Natural killer cell treated with Interleukin-12 subunit alpha and Interleukin-12 subunit beta and Interleukin-15 and Interleukin-18, amount 100 ng/mL, for 72 hours (primary cell): ENCODE measurements around the gene FCHSD2. TPM values are rescaled to one million over a fixed set of nuclear protein-coding genes. Genes with fewer than 3 reads are reported as not detected.
A peak's percentile ranks its signal among the peaks of the same experiment; 100 is the strongest.
"Not testable (repeated sequence)": the region's sequence is repeated elsewhere in the genome, so short reads cannot be mapped to it uniquely, and the experiment has no call there.

ENCODE experiments used
- ATAC-seq, 2 donors: fragments of 150-1000 bp; cut with Tn5 transposase in 1 of 2; sonication (Bioruptor Pico), chemical (Tn5 transposase) in 1 of 2; 2 replicates each; pipeline ENCODE4 v1.10.0; 2021
- DNase-seq: peaks from one replicate; pipeline ENCODE4 v3.0.0; 2022; ENCODE audit warnings: low spot score
- H3K27ac Mint-ChIP-seq, 2 donors: 1 replicate in 1 of 2; 2 replicates in 1 of 2; pipeline ENCODE4 v1.8.0; 2022; ENCODE audit warnings: mixed read lengths in 2 of 2, mild to moderate bottlenecking in 1 of 2, moderate library complexity in 1 of 2
- H3K27me3 Mint-ChIP-seq, 2 donors: 1 replicate in 1 of 2; 2 replicates in 1 of 2; pipeline ENCODE4 v1.8.0; 2022; ENCODE audit warnings: mixed read lengths in 2 of 2
- H3K36me3 Mint-ChIP-seq: one replicate; pipeline ENCODE4 v1.8.0; 2022; ENCODE audit warnings: mixed read lengths
- H3K4me1 Mint-ChIP-seq, 2 donors: 1 replicate in 1 of 2; 2 replicates in 1 of 2; pipeline ENCODE4 v1.8.0; 2022; ENCODE audit warnings: low read depth in 2 of 2, mixed read lengths in 2 of 2, mild to moderate bottlenecking in 1 of 2
- H3K4me3 Mint-ChIP-seq: one replicate; pipeline ENCODE4 v1.8.0; 2022; ENCODE audit warnings: mixed read lengths
- H3K9me3 Mint-ChIP-seq: 2 replicates; pipeline ENCODE4 v1.8.0; 2022; ENCODE audit warnings: mixed read lengths
- total RNA-seq, 2 donors: library from RNA; stranded (reverse); gene quantifications; one replicate each; pipeline ENCODE4 v1.2.3, GENCODE V29; 2022

The FCHSD2 gene
- total RNA-seq, 2 donors from 2014 or later, result 58.8 to 77.3 TPM

DNA sequence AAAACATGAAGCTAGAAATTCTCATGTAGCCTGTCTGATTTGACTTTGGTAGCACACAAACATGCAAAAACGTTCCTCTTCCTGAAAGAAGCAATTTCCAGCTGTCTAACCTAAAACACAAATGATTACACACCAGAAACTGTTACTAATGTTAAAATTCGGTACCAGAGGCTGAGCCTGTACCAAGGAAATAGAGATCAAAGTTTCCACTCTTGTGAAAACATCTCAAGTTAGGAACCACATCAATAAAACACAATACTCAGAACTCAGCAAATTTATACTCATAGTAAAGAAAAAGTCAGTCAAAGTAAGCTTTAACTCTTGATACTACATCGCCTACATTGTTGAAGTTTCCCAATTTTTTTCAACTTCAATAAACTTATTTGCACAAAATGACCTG lies 107.8 kb downstream of the FCHSD2 start:
- peak in 1 of 2 donors; percentile 68 for ATAC-seq
- no peaks in the 10 kb centered on the region for H3K27me3 Mint-ChIP-seq
- H3K4me1 Mint-ChIP-seq, result peaks cover 17 to 25% of the 10 kb centered on the region in 2 donors
- DNase-seq, result no peak
- no peaks in the 10 kb centered on the region for H3K9me3 Mint-ChIP-seq
- peaks cover 11% of the 10 kb centered on the region for H3K36me3 Mint-ChIP-seq
- peak overlapping the region; percentile 49 for H3K4me3 Mint-ChIP-seq
- H3K27ac Mint-ChIP-seq, result peak overlapping the region; percentile 41 to 74

DNA sequence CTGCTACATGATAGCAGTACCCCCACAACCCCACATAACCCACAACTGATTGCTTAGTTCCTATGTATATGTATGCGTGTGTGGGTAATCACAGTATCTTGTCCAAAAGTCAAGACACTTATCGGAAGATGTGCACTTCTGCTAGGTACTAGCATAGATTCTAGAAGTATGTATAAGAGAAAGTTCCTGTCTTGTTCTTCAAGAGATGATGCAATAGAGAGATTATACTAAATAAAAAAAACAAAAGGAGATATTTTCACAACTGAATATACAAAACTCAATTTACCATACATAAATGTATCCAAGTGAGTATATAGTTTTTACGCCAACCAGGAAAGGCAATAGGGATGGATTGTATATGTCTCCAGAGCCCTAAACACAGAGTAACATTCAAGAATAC lies 112.0 kb downstream of the FCHSD2 start:
- H3K27me3 Mint-ChIP-seq, result no peaks in the 10 kb centered on the region
- DNase-seq (no peak), ATAC-seq (no peak)
- H3K4me3 Mint-ChIP-seq, result peak overlapping the region; percentile 30
- peaks cover 10% of the 10 kb centered on the region for H3K9me3 Mint-ChIP-seq
- H3K4me1 Mint-ChIP-seq, result peaks cover 35 to 45% of the 10 kb centered on the region in 2 donors
- H3K36me3 Mint-ChIP-seq, result peaks cover 22% of the 10 kb centered on the region
- peak overlapping the region in 1 of 2 donors; percentile 68 for H3K27ac Mint-ChIP-seq

DNA sequence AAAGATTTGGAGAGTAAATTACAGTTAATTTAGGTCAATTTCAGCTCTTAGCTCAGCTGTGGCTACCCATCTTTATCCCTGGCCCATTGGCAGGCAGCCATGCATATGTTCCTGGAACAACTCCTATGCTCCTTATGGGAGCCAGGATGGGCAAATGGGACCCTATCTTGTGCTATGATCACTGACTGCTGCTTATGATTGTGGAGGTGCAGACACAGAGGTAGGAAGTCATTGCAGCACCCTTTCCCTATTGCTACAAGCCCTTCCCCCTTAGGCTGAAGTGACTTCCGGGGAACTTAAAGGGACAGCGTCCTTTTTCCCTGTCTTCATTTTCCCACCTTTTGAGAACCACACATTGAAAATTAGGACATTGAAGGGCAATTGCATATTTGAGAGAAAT lies 112.7 kb downstream of the FCHSD2 start:
- Mint-ChIP-seq H3K4me3 (peak overlapping the region; percentile 30), H3K27me3 (no peaks in the 10 kb centered on the region), H3K9me3 (peaks cover 12% of the 10 kb centered on the region), H3K27ac (peak overlapping the region; percentile 23 to 68), H3K36me3 (peaks cover 29% of the 10 kb centered on the region), H3K4me1 (peaks cover 32 to 42% of the 10 kb centered on the region in 2 donors)
- ATAC-seq (no peak), DNase-seq (no peak)

DNA sequence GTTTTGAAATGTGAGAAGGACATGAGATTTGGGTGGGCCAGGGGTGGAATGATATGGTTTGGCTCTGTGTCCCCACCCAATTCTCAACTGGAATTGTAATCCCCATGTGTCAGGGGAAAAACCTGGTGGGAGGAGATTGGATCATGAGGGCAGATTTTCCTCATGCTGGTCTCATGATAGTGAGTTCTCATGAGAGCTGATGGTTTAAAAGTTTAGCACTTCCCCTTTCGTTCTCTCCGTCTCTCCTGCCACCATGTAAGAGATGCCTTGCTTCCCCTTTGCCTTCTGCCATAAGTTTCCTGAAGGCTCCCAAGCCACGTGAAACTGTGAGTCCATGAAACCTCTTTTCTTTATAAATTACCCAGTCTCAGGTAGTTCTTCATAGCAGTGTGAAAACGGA lies 113.5 kb downstream of the FCHSD2 start:
- no peak for ATAC-seq
- peak overlapping the region; percentile 30 for H3K4me3 Mint-ChIP-seq
- peaks cover 17% of the 10 kb centered on the region for H3K9me3 Mint-ChIP-seq
- no peaks in the 10 kb centered on the region for H3K27me3 Mint-ChIP-seq
- DNase-seq, result no peak
- H3K4me1 Mint-ChIP-seq, result peaks cover 28 to 39% of the 10 kb centered on the region in 2 donors
- H3K27ac Mint-ChIP-seq, result peak overlapping the region; percentile 23 to 68
- peaks cover 37% of the 10 kb centered on the region for H3K36me3 Mint-ChIP-seq

DNA sequence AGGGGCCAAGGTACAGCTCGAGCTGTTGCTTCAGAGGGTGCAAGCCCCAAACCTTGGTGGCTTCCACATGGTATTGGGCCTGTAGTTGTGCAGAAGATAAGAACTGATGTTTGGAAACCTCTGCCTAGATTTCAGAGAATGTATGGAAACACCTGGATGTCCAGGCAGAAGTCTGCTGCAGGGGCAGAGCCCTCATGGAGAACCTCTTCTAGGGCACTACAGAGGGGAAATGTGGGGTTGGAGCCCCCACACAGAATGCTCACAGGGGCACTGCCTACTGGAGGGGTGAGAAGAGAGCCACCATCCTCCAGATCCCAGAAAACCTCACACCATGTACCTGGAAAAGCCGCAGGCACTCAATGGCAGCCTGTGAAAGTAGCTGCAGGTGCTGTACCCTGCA lies 114.3 kb downstream of the FCHSD2 start:
- H3K4me1 Mint-ChIP-seq, result peaks cover 28 to 41% of the 10 kb centered on the region in 2 donors
- not testable (repeated sequence) for H3K27ac Mint-ChIP-seq, ATAC-seq, DNase-seq, H3K4me3 Mint-ChIP-seq, H3K27me3 Mint-ChIP-seq
- peaks cover 17% of the 10 kb centered on the region for H3K9me3 Mint-ChIP-seq
- H3K36me3 Mint-ChIP-seq, result peaks cover 45% of the 10 kb centered on the region

DNA sequence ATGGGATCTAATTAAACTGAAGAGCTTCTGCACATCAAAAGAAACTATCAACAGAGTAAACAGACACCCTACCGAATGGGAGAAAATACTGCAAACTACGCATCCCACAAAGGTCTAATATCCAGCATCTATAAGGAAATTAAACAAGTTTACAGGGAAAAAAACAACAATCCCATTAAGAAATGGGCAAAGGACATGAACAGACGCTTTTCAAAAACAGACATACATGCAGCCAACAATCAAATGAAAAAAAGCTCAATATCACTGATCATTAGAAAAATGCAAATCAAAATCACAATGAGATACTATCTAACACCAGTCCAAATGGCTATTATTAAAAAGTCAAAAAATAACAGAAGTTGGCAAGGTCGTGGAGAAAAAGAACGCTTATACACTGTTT lies 117.5 kb downstream of the FCHSD2 start:
- DNase-seq (no peak), ATAC-seq (no peak)
- peaks cover 21 to 29% of the 10 kb centered on the region in 2 donors for H3K4me1 Mint-ChIP-seq
- no peaks in the 10 kb centered on the region for H3K27me3 Mint-ChIP-seq
- H3K36me3 Mint-ChIP-seq, result peaks cover 52% of the 10 kb centered on the region
- H3K4me3 Mint-ChIP-seq, result no peak overlapping the region
- no peak overlapping the region for H3K27ac Mint-ChIP-seq
- H3K9me3 Mint-ChIP-seq, result peaks cover 17% of the 10 kb centered on the region

DNA sequence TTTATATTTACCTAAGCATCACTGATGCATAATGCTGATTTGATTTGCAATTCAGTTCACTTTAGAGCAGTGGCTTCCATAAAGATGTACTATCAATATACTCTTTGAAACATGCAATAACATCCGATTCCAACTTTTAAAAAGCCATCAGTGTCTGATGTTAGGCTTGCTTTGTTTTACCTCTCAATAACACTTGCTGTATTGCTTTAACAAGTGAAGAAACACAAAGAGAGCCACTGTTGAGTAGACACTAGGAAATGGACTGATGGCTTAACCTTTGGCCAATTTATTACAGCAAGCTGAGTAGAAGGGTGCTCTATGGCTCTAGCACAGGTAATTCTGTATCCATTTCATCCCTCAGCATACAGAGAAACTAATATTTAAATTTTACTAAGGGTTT lies 122.1 kb downstream of the FCHSD2 start:
- H3K27me3 Mint-ChIP-seq, result no peaks in the 10 kb centered on the region
- ATAC-seq (no peak), DNase-seq (no peak)
- peaks cover 7% of the 10 kb centered on the region for H3K9me3 Mint-ChIP-seq
- H3K27ac Mint-ChIP-seq, result no peak overlapping the region
- H3K4me3 Mint-ChIP-seq, result no peak overlapping the region
- peaks cover 13 to 14% of the 10 kb centered on the region in 2 donors for H3K4me1 Mint-ChIP-seq
- H3K36me3 Mint-ChIP-seq, result peaks cover 28% of the 10 kb centered on the region

DNA sequence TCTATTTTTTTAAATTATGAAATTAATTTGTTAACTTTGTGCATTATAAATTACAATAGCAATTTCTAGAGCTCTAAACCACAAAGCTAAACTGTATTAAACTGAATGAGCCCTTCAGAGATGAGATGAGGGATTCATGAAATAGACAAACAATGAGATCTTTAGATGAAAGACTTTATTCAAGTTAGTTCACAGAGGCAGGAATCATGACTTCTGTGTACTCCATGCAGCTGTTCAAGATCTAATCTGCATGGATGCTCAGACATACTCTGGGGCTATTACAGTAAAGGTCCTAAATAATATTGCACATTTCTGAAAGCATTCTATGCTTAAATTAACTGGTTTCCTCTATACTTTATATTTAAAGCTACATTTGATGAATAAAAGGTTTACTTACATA lies 122.7 kb downstream of the FCHSD2 start:
- peaks cover 5% of the 10 kb centered on the region for H3K9me3 Mint-ChIP-seq
- H3K4me1 Mint-ChIP-seq, result peaks cover 13 to 14% of the 10 kb centered on the region in 2 donors
- no peak overlapping the region for H3K27ac Mint-ChIP-seq
- H3K4me3 Mint-ChIP-seq, result no peak overlapping the region
- no peaks in the 10 kb centered on the region for H3K27me3 Mint-ChIP-seq
- peaks cover 23% of the 10 kb centered on the region for H3K36me3 Mint-ChIP-seq
- ATAC-seq (no peak), DNase-seq (no peak)

DNA sequence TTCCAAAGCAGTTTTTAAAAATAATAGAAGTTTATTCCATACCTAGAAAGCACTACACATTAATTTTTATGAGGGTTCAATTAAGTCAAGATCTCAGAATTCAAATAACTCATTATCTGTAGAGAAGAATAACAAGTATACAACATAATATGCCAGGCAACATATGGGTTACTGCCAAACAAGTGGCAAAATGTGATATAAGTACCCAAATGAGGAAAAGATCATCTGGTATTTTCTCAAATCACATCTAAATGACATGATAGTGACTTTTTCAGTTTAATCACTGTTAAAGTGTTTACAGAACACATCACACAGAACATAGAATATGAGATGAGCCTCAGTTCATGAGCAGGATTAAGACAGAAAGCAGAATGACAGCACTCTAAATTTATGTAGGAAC lies 123.3 kb downstream of the FCHSD2 start:
- peaks cover 17% of the 10 kb centered on the region for H3K36me3 Mint-ChIP-seq
- DNase-seq (no peak), ATAC-seq (no peak)
- peaks cover 13 to 14% of the 10 kb centered on the region in 2 donors for H3K4me1 Mint-ChIP-seq
- peaks cover 2% of the 10 kb centered on the region for H3K9me3 Mint-ChIP-seq
- no peak overlapping the region for H3K4me3 Mint-ChIP-seq
- peak overlapping the region in 1 of 2 donors; percentile 1 for H3K27ac Mint-ChIP-seq
- no peaks in the 10 kb centered on the region for H3K27me3 Mint-ChIP-seq

DNA sequence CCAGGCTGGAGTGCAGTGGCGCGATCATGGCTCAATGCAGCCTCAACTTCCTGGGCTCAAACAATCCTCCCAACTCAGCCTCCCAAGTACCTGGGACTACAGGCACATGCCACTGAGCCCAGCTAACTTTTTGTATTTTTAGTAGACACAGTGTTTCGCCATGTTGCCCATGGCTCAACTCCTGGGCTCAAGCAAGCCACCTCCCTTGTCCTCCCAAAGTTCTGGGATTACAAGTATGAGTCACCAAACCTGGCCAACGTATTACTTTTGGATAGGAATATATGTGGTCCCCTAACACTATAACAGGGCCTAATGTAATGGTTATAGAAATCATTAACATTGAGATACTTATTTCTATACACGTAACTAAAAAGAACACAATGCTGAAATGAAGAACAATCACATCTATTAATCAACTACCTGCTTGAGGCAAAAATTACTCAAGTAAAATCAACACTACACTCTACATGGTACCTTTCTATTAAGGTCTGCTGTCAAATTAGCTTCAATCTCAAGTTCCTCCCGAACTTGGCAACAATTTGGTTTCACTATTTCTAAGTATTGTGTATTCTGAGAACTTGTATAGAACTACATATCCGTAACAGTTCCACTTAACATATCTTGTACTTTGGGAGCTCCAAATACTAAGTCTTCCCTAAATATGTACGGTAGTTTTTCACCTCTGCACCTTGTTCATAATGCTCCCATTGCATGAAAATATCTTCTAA lies 124.9 kb downstream of the FCHSD2 start:
- Mint-ChIP-seq H3K27me3 (no peaks in the 10 kb centered on the region), H3K9me3 (no peaks in the 10 kb centered on the region), H3K4me3 (no peak overlapping the region), H3K36me3 (peaks cover 10% of the 10 kb centered on the region), H3K27ac (no peak overlapping the region), H3K4me1 (peaks cover 16 to 24% of the 10 kb centered on the region in 2 donors)
- DNase-seq (no peak), ATAC-seq (no peak)

DNA sequence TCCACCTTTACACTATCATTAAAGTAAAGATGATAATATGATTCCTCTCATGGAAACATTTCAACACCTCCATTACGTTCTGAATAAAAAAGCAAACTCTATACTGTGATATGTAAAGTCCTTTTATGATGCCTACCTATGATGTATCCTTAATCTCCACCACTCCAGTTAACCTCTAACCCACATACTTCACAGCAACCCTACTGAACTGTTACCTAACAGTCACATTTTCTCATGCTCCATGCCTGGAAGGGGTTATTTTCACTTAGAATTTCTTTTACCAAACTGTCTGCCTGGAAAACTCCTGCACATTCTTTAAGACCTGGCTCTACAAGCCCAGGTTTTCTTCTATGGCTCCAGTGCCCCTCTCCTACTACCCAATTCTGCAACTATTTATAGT lies 129.1 kb downstream of the FCHSD2 start:
- Mint-ChIP-seq H3K27ac (peak overlapping the region; percentile 0 to 40), H3K4me1 (peaks cover 31 to 32% of the 10 kb centered on the region in 2 donors), H3K27me3 (no peaks in the 10 kb centered on the region), H3K4me3 (no peak overlapping the region), H3K9me3 (peaks cover 9% of the 10 kb centered on the region), H3K36me3 (peaks cover 23% of the 10 kb centered on the region)
- DNase-seq (no peak), ATAC-seq (no peak)

DNA sequence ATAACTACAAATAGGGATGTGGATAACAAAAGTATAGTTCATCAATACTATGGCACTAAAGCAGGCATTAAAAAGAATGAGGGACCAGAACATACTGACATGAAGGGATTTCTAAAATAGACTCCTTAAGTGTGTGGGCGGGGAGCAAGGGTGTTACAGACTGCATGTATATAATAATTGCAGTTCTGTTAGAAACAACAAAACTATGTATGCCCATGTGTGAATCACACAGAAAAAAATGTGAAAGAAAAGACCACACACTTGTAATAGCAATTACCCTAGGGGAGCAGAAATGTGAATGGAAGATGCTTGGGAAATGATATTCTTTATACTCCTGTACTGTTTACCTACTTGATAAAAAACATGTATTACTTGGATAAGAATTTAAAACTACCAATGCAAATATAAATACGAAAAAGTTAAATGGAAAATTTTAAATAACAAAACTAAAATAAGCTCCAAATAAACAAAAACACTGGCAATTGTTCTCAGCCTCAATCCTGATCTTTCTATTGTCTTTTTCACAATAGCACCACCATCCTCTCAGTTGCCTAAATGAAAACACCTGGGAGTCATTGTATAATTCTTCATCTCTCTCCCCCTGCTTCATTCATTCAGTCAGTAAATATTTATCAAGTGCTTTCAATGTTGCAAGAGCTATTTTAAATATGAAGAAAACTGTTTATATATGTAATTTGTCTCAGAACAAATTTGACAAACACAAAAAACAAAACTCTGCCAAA lies 129.8 kb downstream of the FCHSD2 start:
- H3K9me3 Mint-ChIP-seq, result peaks cover 9% of the 10 kb centered on the region
- peaks cover 27 to 30% of the 10 kb centered on the region in 2 donors for H3K4me1 Mint-ChIP-seq
- no peak for DNase-seq
- no peaks in the 10 kb centered on the region for H3K27me3 Mint-ChIP-seq
- H3K4me3 Mint-ChIP-seq, result no peak overlapping the region
- H3K27ac Mint-ChIP-seq, result peak overlapping the region; percentile 0 to 85
- peaks cover 23% of the 10 kb centered on the region for H3K36me3 Mint-ChIP-seq
- ATAC-seq, result no peak

DNA sequence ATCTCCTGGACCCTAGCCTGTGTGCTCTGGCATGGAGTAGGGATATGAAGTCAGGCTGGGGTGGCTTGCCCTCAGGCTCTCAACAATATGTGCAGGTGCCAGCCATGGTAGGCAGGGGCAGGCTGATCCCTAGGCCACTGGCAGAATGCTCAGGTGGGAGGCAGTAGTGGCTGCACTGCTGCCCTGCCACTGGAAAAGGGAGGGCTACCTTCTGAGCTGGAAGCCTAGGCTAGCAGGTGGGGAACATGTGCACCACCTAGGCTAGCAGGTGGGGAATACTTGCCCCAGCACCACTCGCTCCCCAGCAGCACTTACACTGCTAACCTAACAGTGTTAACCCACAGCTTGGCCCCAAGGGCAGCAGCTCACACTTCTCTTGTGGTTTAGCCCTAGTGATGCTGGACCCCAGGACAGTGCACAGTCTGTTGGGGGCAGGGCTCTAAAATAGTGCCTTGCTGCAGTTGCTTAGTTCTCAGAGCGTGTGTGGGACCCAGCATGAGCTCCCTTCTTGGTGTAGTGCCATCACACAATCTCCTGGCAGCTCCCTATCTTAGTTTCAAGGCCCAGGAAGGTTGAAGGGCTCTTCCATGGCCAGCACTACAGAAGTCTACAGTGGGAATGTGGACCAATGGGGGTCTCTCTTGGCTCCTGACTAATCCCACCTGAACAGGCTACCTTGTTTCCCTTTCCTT lies 130.8 kb downstream of the FCHSD2 start:
- H3K27me3 Mint-ChIP-seq, result no peaks in the 10 kb centered on the region

DNA sequence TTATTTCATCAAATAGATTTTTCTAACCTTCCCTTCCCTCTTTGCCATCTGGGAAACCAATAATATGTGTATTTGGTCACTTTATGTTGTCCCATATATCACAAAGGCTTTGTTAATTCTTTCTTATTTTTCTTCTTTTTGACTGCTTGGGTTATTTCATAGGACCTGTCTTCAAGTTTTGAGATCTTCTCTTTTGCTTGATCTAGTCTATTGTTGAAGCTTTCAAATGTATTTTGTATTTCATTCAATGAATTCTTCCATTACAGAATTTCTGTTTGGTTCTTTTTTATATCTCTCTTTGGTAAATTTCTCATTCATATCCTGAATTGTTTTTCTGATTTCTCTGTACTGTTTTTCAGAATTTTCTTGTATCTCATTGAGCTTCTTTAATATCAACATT lies 132.1 kb downstream of the FCHSD2 start:
- Mint-ChIP-seq H3K4me3 (no peak overlapping the region), H3K27ac (peak overlapping the region in 1 of 2 donors; percentile 19), H3K4me1 (peaks cover 37 to 42% of the 10 kb centered on the region in 2 donors), H3K36me3 (peaks cover 35% of the 10 kb centered on the region), H3K9me3 (peaks cover 9% of the 10 kb centered on the region), H3K27me3 (no peaks in the 10 kb centered on the region)
- ATAC-seq (no peak), DNase-seq (no peak)

More for the DNA sequence above, 130.8 kb downstream of the FCHSD2 start:
- Mint-ChIP-seq H3K36me3 (peaks cover 29% of the 10 kb centered on the region), H3K4me3 (no peak overlapping the region), H3K27ac (peak overlapping the region in 1 of 2 donors; percentile 85), H3K9me3 (peaks cover 9% of the 10 kb centered on the region), H3K4me1 (peaks cover 29 to 35% of the 10 kb centered on the region in 2 donors)
- ATAC-seq, result peak; percentile 75
- DNase-seq, result no peak
